Measurements from ENCODE around the gene MCM3AP.

MCM3AP gene

DNA sequence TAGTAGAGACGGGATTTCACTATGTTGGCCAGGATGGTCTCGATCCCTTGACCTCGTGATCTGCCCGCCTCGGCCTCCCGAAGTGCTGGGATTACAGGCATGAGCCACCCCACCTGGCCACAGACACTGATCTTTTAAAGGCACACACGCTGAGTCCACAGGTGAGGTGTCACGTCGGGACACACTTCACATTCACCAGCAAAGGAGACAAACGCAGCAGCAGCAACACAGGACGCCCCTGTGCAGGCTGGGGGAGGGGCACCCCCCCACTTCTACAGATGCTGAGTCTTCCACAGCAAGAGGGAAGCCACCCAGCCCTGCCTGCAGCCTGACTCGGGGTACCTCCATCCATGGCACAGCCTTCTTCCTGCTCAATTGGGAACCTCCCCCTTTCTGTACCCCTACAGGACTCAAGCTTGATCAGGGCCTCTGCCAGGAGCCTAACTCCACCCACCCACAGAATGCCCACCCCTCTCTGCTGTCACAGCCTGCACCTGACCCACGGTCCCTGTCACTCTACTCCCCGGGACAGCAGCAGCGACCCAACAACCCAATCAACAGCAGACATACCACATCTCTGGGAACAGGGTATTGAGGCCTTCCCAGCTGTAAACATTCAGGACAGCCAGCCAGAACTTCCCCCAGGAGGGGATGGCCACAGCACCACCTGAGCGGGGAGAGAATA lies 66.4 kb downstream of the MCM3AP start:
- no peak for DNase-seq (ENCODE audit: low read depth, low spot score)
- Histone ChIP-seq H3K9me3 (ENCODE audit: control insufficient read depth, insufficient read depth, low read length) (no peaks in the 10 kb centered on the region), H3K27ac (ENCODE audit: low read length) (no peak overlapping the region), H3K27me3 (ENCODE audit: control insufficient read depth, insufficient read depth, low read length) (no peaks in the 10 kb centered on the region), H3K4me1 (ENCODE audit: control insufficient read depth, insufficient read depth, low read length) (peaks cover 3% of the 10 kb centered on the region; the same call in 1 of the 2 replicates), H3K36me3 (ENCODE audit: control insufficient read depth, insufficient read depth, low read length) (peaks cover 20% of the 10 kb centered on the region), H3K4me3 (ENCODE audit: low read length) (no peak overlapping the region)
- no CpG with 5 or more reads among the region's 16 CpGs for WGBS (ENCODE audit: insufficient coverage, insufficient read length)

GRCh38 chr21:46217511-46218196 lies 67.8 kb downstream of the MCM3AP start:
- Histone ChIP-seq H3K4me1 (ENCODE audit: control insufficient read depth, insufficient read depth, low read length) (peaks cover 3% of the 10 kb centered on the region; the same call in 1 of the 2 replicates), H3K4me3 (ENCODE audit: low read length) (no peak overlapping the region), H3K36me3 (ENCODE audit: control insufficient read depth, insufficient read depth, low read length) (peaks cover 30% of the 10 kb centered on the region), H3K27ac (ENCODE audit: low read length) (no peak overlapping the region), H3K27me3 (ENCODE audit: control insufficient read depth, insufficient read depth, low read length) (no peaks in the 10 kb centered on the region), H3K9me3 (ENCODE audit: control insufficient read depth, insufficient read depth, low read length) (no peaks in the 10 kb centered on the region)
- no peak for DNase-seq (ENCODE audit: low read depth, low spot score)
- WGBS (ENCODE audit: insufficient coverage, insufficient read length): no CpG with 5 or more reads among the region's 22 CpGs

GRCh38 chr21:46216132-46216747 lies 69.2 kb downstream of the MCM3AP start:
- H3K27ac ChIP-seq (ENCODE audit: low read length): no peak overlapping the region
- H3K36me3 ChIP-seq (ENCODE audit: control insufficient read depth, insufficient read depth, low read length): peaks cover 30% of the 10 kb centered on the region
- no CpG with 5 or more reads among the region's 16 CpGs for WGBS (ENCODE audit: insufficient coverage, insufficient read length)
- no peaks in the 10 kb centered on the region for H3K27me3 ChIP-seq (ENCODE audit: control insufficient read depth, insufficient read depth, low read length)
- H3K9me3 ChIP-seq (ENCODE audit: control insufficient read depth, insufficient read depth, low read length): no peaks in the 10 kb centered on the region
- H3K4me3 ChIP-seq (ENCODE audit: low read length): no peak overlapping the region
- H3K4me1 ChIP-seq (ENCODE audit: control insufficient read depth, insufficient read depth, low read length): peaks cover 3% of the 10 kb centered on the region; the same call in 1 of the 2 replicates
- DNase-seq (ENCODE audit: low read depth, low spot score): no peak

GRCh38 chr21:46215436-46216131 lies 69.8 kb downstream of the MCM3AP start:
- Histone ChIP-seq H3K36me3 (ENCODE audit: control insufficient read depth, insufficient read depth, low read length) (peaks cover 29% of the 10 kb centered on the region), H3K27ac (ENCODE audit: low read length) (no peak overlapping the region), H3K4me3 (ENCODE audit: low read length) (no peak overlapping the region), H3K9me3 (ENCODE audit: control insufficient read depth, insufficient read depth, low read length) (no peaks in the 10 kb centered on the region), H3K27me3 (ENCODE audit: control insufficient read depth, insufficient read depth, low read length) (no peaks in the 10 kb centered on the region), H3K4me1 (ENCODE audit: control insufficient read depth, insufficient read depth, low read length) (peaks cover 3% of the 10 kb centered on the region; the same call in 1 of the 2 replicates)
- WGBS (ENCODE audit: insufficient coverage, insufficient read length): no CpG with 5 or more reads among the region's 20 CpGs
- DNase-seq (ENCODE audit: low read depth, low spot score): no peak

DNA sequence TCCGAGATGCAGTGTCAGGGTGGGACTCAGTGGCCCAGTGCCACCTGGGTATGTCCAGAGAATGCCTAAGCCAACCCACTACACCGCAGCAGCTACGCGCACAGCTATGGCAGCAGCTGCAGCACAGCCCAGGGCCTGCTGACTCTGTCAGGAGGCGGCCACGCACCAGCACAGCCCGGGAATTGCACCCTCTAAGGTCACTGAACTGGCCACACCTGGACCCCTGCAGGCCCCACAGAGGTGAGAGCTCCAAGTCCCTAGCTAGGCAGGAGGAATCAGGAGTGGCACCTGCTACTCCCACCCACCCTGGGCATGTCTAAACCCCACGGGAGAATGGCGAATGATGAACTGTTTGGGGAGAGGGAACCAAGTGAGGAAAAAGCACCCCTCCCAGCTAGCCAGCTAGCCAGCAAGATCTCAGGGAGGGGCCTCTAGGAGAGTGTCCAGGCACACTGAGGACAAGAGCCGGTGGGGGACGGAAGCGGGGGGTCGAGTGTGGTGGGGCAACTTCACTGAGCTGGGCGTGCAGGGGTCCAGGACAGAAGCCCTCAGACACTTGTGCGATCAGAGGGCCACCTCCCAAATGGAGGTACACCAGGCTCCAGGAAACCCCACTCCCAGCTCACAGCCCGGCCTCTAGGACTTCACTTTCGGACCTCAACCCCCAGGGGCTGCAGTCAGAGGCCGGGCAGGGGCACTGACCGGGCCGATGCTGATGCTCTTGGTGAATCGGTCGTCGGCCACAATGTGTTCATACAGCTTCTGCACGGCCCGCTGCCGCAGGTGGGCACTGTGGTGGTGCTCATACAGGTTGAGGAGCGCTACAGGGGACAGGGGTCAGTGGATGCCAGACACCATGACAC lies 70.7 kb downstream of the MCM3AP start:
- Histone ChIP-seq H3K9me3 (ENCODE audit: control insufficient read depth, insufficient read depth, low read length) (no peaks in the 10 kb centered on the region), H3K36me3 (ENCODE audit: control insufficient read depth, insufficient read depth, low read length) (peaks cover 31% of the 10 kb centered on the region), H3K4me3 (ENCODE audit: low read length) (no peak overlapping the region), H3K27ac (ENCODE audit: low read length) (no peak overlapping the region), H3K4me1 (ENCODE audit: control insufficient read depth, insufficient read depth, low read length) (peaks cover 3% of the 10 kb centered on the region; the same call in 1 of the 2 replicates), H3K27me3 (ENCODE audit: control insufficient read depth, insufficient read depth, low read length) (no peaks in the 10 kb centered on the region)
- no CpG with 5 or more reads among the region's 27 CpGs for WGBS (ENCODE audit: insufficient coverage, insufficient read length)
- no peak for DNase-seq (ENCODE audit: low read depth, low spot score)

GRCh38 chr21:46213620-46214286 lies 71.7 kb downstream of the MCM3AP start:
- Histone ChIP-seq H3K4me3 (ENCODE audit: low read length) (no peak overlapping the region), H3K9me3 (ENCODE audit: control insufficient read depth, insufficient read depth, low read length) (no peaks in the 10 kb centered on the region), H3K4me1 (ENCODE audit: control insufficient read depth, insufficient read depth, low read length) (no peaks in the 10 kb centered on the region; the same call in 1 of the 2 replicates), H3K27me3 (ENCODE audit: control insufficient read depth, insufficient read depth, low read length) (no peaks in the 10 kb centered on the region), H3K36me3 (ENCODE audit: control insufficient read depth, insufficient read depth, low read length) (peaks cover 34% of the 10 kb centered on the region), H3K27ac (ENCODE audit: low read length) (no peak overlapping the region)
- DNase-seq (ENCODE audit: low read depth, low spot score): no peak
- WGBS (ENCODE audit: insufficient coverage, insufficient read length): no CpG with 5 or more reads among the region's 15 CpGs

- H3K27ac ChIP-seq (ENCODE audit: low read length): no peak overlapping the region
- WGBS (ENCODE audit: insufficient coverage, insufficient read length): no CpG with 5 or more reads among the region's 18 CpGs
- no peaks in the 10 kb centered on the region; the same call in 1 of the 2 replicates for H3K4me1 ChIP-seq (ENCODE audit: control insufficient read depth, insufficient read depth, low read length)
- H3K27me3 ChIP-seq (ENCODE audit: control insufficient read depth, insufficient read depth, low read length): no peaks in the 10 kb centered on the region
- peaks cover 43% of the 10 kb centered on the region for H3K36me3 ChIP-seq (ENCODE audit: control insufficient read depth, insufficient read depth, low read length)
- DNase-seq (ENCODE audit: low read depth, low spot score): no peak
- no peak overlapping the region for H3K4me3 ChIP-seq (ENCODE audit: low read length)
- H3K9me3 ChIP-seq (ENCODE audit: control insufficient read depth, insufficient read depth, low read length): no peaks in the 10 kb centered on the region
These were observed 72.5 kb downstream of the MCM3AP start for GRCh38 chr21:46212721-46213484.

- H3K4me3 ChIP-seq (ENCODE audit: low read length): no peak overlapping the region
- no peaks in the 10 kb centered on the region for H3K27me3 ChIP-seq (ENCODE audit: control insufficient read depth, insufficient read depth, low read length)
- H3K36me3 ChIP-seq (ENCODE audit: control insufficient read depth, insufficient read depth, low read length): peaks cover 51% of the 10 kb centered on the region
- no CpG with 5 or more reads among the region's 23 CpGs for WGBS (ENCODE audit: insufficient coverage, insufficient read length)
- no peaks in the 10 kb centered on the region for H3K9me3 ChIP-seq (ENCODE audit: control insufficient read depth, insufficient read depth, low read length)
- no peak for DNase-seq (ENCODE audit: low read depth, low spot score)
- no peaks in the 10 kb centered on the region; the same call in 1 of the 2 replicates for H3K4me1 ChIP-seq (ENCODE audit: control insufficient read depth, insufficient read depth, low read length)
- H3K27ac ChIP-seq (ENCODE audit: low read length): no peak overlapping the region
These were observed 73.4 kb downstream of the MCM3AP start for GRCh38 chr21:46211786-46212720.
